Activated CD4-positive, CD25-positive, alpha-beta regulatory T cell (primary cell): Measurements from ENCODE around the gene PCNX3.

Experiments used
- DNase-seq, 4 experiments: peaks; one replicate each; lab custom pipeline; 2025; lab: John Stamatoyannopoulos, UW

PCNX3 gene

DNA sequence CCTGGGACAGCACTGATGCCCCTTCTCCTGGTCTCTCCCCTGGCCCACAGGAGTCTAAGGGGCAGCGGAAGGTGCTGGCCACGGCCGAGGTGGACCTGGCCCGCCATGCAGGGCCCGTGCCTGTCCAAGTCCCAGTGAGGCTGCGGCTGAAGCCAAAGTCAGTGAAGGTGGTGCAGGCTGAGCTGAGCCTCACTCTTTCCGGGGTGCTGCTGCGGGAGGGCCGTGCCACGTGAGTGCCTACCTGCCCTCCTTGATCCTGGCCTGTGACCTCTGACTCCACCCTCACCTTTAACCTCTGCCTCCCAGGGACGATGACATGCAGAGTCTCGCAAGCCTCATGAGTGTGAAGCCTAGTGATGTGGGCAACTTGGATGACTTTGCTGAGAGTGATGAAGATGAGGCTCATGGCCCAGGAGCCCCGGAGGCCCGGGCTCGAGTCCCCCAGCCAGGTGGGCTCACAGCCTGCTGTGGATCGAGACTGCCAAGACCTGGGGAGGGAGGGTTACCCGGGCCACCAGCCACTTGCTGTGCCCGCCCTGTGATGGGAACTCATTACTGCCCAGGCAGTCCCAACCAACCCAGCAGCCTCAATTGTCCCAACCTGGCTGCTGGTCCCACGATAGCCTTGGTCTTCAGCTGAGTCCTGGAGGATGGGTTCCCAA lies 35.4 kb upstream of the PCNX3 start:
- DNase-seq, result no peak

- DNase-seq, result no peak
These were observed 34.8 kb upstream of the PCNX3 start for GRCh38 chr11:65580756-65581155.

GRCh38 chr11:65581928-65582327 lies 33.6 kb upstream of the PCNX3 start:
- no peak for DNase-seq

DNA sequence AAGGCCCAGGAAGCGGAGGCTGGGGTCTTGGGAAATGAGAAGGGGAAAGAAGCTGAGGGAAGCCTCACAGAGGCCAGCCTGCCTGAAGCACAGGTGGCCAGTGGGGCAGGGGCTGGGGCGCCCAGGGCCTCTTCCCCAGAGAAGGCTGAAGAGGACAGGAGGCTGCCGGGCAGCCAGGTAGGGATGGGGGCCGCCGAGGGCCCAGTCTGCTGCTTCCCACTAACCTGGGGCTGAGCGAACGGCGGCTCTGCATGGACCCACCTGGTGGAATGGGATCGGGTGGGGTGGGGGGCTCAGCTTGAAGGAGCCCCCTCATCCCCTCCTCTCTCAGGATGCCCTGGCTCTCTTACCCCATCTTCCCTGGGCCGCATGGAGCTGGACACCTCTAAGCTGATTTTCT lies 32.0 kb upstream of the PCNX3 start:
- no peak for DNase-seq

- DNase-seq, result no peak
These were observed 31.5 kb upstream of the PCNX3 start for GRCh38 chr11:65584106-65584505.

DNA sequence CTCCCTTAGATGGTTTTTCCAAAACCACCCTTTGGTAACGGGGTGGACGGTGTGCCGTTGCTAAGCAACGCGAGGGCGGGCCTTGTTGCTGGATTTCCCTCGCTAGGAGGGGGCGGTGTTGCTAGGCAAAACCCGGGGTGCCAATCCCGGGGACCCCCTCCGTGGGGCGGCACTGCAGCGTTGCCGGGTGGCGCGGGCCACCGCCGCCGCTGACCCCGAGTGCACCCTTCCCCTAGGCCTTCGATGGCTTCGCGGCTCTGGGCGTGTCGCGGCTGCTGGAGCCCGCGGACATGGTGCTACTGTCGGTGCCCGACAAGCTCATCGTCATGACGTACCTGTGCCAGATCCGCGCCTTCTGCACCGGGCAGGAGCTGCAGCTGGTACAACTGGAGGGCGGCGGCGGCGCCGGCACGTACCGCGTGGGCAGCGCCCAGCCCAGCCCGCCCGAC lies 30.8 kb upstream of the PCNX3 start:
- no peak for DNase-seq

DNA sequence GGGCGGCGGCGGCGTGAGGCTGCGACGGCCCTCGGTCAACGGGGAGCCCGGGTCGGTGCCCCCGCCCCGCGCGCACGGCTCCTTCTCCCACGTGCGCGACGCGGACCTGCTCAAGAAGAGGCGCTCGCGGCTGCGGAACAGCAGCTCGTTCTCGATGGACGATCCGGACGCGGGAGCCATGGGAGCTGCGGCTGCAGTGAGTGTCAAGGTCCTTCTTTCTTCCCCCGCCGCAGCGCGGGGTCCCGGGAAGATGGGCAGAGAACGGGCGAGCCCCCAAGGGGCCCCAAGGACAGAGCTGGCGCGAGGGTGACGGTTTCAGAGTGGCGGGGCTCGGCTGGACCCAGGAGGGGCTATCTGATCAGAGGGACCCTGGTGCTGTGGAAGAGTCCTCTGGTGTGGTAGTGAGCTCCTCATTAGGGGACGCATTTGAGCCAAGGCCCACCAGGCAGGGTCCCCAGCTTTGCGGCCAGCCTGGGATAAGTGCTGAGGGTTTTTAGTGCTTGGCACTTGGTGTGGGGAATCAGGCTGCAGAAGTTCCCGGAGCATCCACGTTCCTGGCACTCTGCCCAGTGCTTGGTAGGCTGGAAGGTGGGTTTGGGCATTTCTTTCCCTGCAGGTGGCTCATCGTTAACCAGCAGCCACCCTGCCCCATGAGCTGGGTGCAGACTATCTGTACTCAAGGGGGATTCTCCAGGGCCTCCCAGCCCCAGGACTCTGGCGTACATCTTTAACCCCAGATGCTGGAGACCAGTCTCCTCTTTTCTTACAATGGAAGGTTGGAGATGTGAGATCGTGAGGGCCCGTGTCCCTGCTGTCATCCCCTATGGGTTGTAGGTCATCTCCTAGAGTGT lies 30.0 kb upstream of the PCNX3 start:
- DNase-seq, result no peak

GRCh38 chr11:65586247-65586630 lies 29.3 kb upstream of the PCNX3 start:
- no peak for DNase-seq

DNA sequence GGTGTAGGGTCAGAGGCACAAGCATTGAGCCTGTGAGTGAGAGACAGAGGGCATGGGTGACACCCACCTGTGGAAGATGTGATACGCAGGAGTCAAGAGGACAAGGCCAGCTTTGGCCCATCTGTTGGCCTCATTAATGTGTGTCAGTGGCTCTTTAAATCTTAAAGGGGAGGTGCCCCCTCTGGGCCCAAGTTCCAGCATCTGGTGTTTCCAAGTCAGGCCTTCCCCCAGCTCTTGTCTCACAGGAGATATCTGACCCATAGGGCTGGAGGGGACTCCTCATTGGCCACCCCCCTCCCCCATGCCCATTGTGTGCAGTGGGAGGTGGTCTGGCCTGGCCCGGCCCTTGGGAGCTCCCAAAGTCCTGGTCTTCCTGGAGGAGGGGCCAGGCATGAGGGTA lies 28.9 kb upstream of the PCNX3 start:
- DNase-seq, result no peak

DNA sequence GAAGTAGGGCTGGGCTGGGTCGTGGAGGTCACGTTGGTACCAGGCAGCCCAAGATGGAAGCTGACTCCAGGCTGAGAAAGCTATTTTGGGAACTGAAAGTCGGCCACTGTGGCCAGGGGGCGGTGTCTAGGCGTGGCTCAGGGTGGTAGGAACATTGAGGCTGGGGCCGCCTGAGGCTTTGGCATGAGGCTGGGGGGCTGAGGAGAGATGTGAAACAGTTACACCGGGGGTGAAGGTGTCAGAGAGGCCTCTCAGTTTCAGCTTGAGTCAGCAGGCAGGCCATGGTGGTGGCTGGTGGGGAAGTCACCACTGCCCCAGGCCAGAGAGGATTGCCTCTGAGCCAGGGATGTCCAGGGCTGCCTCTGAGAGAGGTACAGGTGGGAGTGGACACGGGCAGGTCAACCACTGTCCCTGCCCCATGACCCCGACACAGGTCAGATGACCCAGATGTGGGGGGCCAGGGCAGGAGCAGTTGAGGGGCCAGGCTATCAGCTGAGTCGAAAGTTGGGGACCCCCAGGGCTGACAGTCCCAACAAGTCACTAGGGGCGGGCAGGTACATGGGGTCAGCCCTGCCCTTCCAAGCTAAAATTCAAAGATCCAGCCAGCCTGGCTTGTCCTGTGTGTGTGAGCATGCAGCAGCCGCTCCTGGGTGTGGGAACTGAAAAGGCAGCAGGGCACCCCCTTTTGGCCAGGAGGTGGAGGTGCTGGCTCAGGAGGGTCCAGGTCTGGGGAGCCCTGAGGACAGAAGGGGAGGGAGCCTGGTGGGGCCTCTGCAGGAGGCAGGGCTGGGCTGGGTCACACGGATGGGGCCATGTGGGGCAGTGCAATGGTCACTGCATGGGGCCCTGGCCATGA lies 27.1 kb upstream of the PCNX3 start:
- DNase-seq, result peak; percentile 38 to 62 (median 48)

DNA sequence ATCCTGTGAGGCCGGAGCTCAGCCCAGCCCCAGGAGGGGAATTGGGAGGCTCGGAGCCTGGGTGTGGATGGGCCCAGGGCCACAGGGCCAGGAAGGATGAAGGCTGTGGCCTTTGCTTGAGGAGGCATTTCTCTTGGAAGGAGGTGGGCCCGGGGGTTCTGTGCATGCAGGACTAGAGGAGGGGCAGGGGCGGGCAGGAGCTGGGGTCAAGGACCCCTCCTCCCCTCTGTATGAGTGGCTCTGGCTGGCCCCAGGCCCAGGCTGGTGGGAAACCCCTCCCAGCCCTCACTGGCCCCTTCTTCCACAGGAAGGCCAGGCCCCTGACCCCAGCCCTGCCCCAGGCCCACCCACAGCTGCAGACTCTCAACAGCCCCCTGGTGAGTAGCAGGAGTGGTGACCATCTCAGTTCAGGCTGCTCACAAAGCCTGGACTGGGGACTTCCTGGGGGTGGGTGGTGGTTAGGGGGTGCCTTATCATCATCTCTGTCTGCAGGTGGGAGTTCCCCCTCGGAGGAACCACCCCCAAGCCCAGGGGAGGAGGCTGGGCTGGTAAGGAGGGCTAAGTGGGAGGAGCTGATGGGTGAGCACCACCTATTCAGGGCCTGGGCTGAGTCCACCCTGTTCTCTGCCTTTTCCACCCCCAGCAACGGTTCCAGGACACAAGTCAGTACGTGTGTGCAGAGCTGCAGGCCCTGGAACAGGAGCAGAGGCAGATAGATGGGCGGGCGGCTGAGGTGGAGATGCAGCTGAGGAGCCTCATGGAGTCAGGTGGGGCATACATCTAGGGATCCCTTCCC lies 25.9 kb upstream of the PCNX3 start:
- DNase-seq, result no peak

- DNase-seq, result no peak
These were observed 25.3 kb upstream of the PCNX3 start for GRCh38 chr11:65590240-65590738.

DNA sequence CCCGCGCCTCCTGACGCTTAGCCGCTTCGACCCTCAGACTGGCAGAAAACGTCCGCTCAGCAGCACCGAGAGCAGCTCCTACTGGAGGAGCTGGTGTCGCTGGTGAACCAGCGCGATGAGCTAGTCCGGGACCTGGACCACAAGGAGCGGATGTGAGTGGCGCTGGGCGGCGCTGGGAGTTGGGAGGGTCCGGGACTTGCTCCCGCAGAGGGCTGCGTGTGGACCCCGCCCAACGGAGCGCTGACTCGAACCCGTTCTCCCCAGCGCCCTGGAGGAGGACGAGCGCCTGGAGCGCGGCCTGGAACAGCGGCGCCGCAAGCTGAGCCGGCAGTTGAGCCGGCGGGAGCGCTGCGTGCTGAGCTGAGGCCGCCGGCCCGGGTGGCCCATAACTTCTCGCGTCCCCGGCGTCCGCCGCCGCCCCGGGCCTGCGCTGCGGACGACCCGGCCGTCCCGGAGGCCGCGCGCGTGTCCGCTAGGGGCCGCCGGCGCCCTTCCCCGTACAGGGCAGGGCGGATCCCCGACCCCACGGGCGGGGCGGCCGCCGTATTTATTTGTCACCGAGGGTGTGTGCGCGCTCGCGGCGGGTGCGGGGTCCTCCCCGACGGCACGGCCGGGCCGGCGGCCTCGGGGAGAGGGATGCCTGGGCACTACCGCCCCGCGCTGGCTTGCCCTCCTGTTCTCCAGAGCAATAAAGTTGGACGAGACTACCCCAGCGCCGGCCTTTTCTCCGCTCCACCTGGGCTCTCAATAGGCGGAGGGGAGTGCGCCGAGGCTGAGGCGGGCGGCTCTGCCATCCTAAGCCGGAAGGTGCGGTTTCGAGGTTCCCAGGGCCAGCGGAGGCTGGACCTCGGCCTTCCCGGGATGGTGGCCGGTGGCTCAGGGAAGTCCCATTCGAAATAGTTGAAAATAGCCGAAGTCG lies 23.4 kb upstream of the PCNX3 start:
- DNase-seq, result no peak

GRCh38 chr11:65592858-65593517 lies 22.6 kb upstream of the PCNX3 start:
- no peak for DNase-seq

DNA sequence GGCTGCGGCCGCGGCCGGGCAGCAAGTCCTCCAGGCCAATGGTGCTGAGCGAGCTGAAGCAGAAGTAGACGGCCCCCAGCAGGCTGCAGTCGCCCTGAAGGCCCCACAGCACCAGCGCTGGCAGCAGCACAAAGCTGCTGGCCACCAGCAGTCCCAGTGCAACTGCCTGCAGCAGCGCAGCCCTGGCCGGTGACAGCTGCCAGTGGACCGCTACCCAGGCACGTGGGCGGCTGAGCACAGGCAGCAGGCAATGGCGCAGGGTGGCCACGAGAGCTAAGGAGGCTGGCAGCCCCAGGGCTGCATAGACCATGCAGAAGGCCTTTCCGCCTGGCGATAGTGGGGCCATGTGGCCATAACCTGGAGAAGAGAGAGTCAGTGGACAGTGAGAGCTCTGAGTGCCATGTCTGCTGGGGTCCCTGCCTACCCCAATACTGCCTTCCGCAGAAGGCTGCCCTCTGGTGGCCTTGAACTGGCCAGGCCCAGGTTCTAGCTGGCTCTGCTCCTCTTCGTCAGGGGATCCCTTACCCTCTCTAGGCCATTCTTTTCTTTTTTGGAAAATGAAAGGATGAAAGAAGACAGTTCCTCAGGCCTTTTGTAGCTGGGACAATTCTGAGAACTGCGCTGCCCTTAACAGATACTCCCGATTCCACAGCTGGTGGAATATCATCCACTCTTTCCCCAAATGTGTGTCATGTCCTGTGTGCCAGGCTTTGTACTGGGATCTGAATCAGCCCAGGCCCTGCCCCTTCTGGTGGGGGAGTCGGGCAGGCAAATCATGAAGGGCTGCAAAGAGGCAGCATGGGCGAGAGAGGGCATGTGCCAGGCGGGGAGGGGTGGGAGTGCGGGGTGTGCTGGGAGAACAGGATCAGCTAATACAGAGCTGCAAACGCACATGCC lies 21.8 kb upstream of the PCNX3 start:
- DNase-seq, result peak in 1 of 4 experiments; percentile 21

- DNase-seq, result no peak
These were observed 20.4 kb upstream of the PCNX3 start for GRCh38 chr11:65595131-65595530.

DNA sequence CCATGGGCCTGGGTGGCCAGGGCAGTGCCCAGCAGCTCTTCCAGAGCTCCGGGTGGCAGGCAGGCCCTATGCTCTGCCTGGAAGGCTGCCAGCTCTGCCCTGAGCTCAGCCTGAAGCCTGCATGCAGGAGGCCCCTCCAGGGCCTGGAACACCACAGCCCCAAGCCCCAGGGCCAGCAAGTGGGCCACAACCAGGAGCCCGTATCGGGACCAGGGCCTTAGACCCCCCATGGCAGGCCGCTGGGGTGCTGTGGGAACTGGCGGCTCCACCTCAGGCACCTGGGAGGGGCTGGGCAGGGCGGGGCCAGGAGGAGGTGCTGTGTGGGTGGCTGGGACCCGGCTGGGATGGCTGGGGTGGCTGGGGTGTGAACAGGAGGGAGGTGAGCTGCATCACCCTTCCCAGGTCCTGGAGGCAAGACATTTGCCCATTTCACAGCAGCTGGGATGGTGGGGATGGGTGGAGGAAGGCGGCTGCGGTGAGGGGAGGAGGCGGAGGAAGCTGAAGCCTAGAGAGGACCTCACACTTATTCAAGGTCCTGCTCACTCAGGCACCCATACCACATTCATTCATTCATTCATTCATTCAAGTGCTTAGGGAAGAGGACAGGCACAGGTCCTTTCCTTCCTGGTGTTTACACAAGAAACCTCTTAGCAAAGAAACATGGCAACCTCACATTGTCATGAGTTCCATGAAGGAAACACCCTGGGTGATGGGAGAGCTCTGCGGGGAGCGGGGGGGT lies 19.9 kb upstream of the PCNX3 start, which contains the start of gene KCNK7:
Gene KCNK7, minus strand, starts transcription at position 258 of the 739 bp plus-strand sequence. Its CDS starts 28 bp downstream, at position 230.
- no peak for DNase-seq

GRCh38 chr11:65596520-65596919 lies 19.1 kb upstream of the PCNX3 start:
- no peak for DNase-seq
